HFF-Myc (cell line): ENCODE results near the gene FTCD.

Experiments
- DNase-seq: peaks from one replicate; pipeline ENCODE4 v3.0.0-alpha.2; 2011; ENCODE audit warnings: low read depth; ENCODE audit errors: extremely low read depth
- H3K4me3 ChIP-seq: replicated peaks from 2 replicates; pipeline ENCODE4 v1.5.1; 2011; ENCODE audit warnings: low read depth, mild to moderate bottlenecking, control low read depth, low read length
- TF ChIP-seq, protein P1 (sequence below): IDR thresholded peaks from 2 replicates; pipeline ENCODE4 v1.5.1; 2012; ENCODE audit warnings: mild to moderate bottlenecking, low read depth, low read length, control low read depth; ENCODE audit errors: missing control alignments

The FTCD gene

GRCh38 chr21:46159390-46159789 lies 4.0 kb upstream of the FTCD start:
- TF ChIP-seq, protein P1, sequence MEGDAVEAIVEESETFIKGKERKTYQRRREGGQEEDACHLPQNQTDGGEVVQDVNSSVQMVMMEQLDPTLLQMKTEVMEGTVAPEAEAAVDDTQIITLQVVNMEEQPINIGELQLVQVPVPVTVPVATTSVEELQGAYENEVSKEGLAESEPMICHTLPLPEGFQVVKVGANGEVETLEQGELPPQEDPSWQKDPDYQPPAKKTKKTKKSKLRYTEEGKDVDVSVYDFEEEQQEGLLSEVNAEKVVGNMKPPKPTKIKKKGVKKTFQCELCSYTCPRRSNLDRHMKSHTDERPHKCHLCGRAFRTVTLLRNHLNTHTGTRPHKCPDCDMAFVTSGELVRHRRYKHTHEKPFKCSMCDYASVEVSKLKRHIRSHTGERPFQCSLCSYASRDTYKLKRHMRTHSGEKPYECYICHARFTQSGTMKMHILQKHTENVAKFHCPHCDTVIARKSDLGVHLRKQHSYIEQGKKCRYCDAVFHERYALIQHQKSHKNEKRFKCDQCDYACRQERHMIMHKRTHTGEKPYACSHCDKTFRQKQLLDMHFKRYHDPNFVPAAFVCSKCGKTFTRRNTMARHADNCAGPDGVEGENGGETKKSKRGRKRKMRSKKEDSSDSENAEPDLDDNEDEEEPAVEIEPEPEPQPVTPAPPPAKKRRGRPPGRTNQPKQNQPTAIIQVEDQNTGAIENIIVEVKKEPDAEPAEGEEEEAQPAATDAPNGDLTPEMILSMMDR: no peak
- no peak overlapping the region for H3K4me3 ChIP-seq
- no peak for DNase-seq

DNA sequence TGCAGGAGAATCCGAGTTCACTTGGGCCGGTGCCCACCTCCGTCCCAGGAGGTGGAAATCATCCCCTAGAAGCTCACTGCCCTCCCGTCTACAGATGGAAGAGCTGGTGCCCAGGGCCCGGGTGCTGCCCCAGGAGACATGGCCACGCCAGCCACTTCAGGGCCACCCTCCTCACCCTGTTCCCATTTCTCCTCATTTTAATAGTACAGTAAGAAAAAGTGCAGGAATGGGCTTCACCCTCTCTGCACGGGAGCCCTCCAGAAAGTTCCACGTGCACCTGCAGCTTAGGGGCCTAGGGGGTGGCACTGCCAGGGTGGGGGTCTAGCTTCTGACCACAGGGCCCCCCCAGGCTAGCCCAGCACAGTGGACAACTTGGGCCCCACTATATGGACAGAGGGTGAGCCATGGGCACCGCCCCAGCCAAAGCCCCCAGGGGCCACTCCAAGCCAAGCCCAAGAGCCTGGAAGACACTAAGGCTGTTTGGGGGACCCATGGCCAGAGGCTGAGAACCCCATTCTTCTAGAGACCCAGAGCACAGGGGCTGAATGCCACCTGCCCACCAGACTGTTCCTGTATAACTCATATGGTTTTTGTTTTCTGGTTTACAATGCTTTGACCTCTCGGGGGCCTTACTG lies 3.4 kb upstream of the FTCD start:
- DNase-seq: no peak
- TF ChIP-seq, protein P1: no peak
- no peak overlapping the region for H3K4me3 ChIP-seq

DNA sequence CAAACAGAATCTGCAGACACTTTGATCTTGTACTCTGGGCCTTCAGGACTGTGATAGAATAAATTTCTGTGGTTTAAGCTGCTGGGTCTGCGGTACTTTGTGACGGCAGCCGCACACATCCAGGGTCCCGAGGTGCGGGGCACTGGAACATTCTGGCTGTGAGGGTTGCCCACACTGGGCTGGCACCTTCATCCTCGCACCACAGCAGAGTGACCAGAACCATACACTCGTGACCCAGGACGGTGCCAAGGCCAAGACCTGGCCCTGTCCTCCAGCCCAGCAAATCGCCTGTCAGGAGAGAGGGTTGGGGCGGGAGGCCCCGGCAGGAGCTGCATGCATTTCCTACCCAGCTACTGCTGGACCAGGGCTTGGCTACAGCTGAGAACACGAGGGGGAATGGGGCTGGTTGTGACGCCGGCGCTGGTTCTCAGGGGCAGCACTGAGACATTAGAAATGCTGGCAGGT lies 2.6 kb upstream of the FTCD start:
- TF ChIP-seq, protein P1: no peak
- DNase-seq: no peak
- no peak overlapping the region for H3K4me3 ChIP-seq

DNA sequence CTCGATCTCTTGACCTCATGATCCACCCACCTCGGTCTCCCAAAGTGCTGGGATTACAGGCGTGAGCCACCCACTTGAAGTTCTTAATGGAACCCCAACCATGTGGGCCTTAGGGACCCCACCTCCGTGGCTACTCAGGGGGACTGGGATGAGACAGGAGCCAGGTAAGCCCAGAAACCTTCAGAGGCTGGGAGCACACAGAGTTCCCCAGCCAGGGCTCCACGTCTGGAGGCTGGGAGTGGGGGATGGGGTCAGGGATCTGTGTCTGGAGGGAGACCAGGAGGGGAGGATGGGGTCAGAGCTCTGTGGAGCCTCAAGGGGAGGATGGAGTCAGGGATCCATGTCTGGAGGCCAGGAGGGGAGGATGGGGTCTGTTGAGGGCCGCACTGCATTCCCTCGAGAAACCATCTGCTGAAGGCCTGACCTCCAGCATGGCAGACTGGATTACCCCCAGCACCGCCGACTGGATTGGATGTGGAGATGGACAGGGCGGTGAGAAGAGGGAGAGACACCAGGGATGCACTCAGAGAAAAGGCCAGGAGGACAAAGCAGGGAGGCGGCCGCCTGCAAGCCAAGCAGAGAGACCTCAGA lies 2.1 kb upstream of the FTCD start:
- no peak overlapping the region for H3K4me3 ChIP-seq
- no peak for DNase-seq
- TF ChIP-seq, protein P1: no peak

GRCh38 chr21:46156678-46157077 lies 1.3 kb upstream of the FTCD start:
- H3K4me3 ChIP-seq: no peak overlapping the region
- no peak for DNase-seq
- TF ChIP-seq, protein P1: no peak

DNA sequence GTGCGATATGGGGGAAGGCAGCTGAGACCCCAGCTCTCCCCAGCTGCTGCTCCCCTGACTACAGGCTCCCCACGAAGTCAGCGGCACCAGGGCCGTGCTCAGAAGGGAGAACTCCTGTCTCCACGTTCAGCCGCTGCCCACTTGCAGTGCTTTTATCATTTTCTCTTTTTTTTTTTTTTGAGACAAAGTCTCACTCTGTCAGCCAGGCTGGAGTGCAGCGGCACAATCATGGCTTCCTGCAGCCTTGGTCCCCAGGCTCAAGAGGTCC lies 933 bp upstream of the FTCD start:
- TF ChIP-seq, protein P1: no peak
- H3K4me3 ChIP-seq: no peak overlapping the region
- DNase-seq: no peak
